ENCODE measurements around the gene PRICKLE2.

PRICKLE2 gene

DNA sequence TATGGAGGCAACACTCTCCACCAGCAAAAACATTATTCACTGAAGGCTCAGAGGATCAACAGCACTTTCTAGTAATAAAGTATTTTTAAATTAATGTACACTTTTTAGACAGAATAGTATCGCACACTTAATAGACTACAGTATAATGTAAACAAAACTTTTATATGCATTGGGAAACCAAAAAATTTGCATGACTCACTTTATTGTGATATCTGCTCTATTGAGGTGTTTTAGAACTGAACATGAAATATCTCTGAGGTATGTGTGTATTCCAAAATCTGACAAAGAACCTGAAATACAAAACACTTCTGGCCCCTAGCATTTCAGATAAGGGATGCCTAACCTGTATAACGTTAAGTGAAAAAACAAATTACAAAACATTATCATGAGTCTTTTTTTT is 99.7 kb downstream of the PRICKLE2 start:
- no peak for ATAC-seq

DNA sequence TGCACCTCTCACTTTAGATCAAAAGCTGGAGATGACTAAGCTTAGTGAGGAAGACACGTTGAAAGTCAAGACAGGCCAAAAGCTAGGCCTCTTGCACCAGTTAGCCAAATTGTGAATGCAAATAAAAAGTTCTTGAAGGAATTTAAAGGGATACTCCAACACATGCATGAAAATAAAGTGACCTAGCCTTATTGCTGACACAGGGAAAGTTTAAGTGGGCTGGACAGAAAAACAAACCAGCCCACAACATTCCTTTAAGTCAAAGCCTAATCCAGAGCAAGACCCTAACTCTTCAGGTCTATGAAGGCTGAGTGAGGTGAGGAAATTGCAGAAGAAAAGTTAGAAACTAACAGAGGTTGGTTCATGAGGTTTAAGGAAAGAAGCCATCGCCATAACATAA is 101.3 kb downstream of the PRICKLE2 start:
- ATAC-seq = no peak

DNA sequence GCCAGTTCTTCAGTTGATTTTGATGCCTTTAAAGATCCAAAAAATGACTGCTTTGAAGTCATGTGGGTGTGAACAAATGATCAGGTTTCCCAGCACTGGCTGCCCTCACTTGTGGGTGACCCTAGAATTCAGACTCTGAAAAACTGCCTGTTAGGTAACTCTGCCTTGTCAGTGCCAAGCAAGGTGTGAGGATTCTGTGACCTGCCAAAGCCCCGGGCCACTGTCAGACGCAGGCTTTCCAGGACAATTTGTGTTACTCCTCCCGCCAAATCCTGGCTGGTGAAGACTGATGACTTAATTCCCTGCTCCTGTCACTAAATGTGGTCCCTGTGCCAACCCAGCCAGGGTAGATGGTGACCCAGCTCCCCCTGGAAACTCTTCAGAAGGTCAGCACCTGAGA is 102.8 kb downstream of the PRICKLE2 start:
- no peak for ATAC-seq

DNA sequence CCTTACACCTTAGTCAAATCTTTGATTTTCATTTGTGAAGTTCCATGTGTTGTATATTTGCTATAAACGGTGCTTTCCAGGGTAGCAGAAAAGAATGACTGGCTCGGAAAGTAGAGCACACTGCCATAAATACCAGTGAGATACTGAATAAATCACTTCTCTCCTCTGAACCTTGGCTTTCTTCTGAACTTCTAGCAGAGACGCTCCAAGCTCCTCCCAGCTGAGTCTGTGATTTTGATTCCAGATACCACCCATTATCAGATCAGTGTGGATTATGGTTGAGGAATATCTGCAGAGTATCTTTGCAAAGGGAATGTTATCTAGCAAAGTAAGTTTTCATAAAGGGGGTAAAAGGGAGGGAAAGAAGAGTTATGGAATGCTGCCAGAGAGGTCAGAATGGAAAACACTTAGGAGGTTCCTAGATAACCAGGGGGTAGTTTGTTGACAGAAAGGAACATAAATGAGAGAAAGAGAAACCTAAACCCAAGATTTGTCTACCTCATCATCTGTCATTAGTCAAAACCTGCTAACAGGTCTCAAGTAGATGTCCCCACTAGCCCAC is 103.4 kb downstream of the PRICKLE2 start:
- no peak for ATAC-seq

DNA sequence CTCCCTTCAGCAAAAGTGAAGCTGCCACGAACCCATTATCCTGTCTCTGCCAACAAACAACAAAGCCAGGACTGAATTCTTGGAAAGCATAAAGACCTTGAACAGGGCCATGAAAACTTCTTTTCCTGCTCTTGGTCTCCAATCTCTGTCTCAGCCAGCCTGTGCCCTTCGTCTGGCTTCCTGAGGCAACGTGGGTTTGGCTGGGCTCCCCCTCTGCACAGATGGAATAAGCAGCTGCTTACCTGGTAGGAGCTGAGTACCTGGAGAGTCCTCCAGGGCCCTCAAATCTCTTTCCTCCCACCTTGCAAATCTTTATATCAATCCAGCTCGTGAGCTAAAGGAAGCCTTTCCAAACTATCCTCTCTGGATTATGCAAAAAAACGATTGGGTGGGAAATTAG is 104.4 kb downstream of the PRICKLE2 start:
- no peak for ATAC-seq

DNA sequence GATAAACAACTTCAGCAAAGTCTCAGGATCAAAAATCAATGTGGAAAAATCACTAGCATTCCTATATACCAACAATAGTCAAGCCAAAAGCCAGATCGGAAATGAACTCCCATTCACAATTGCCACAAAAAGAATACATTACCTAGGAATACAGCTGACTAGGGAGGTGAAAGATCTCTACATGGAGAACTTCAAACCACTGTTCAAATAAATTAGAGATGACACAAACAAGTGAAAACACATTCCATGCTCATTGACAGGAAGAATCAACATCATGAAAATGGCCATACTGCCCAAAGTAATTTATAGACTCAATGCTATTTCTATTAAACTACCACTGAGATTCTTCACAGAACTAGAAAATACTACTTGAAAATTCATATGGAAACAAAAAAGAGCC is 107.8 kb downstream of the PRICKLE2 start:
- ATAC-seq = no peak

DNA sequence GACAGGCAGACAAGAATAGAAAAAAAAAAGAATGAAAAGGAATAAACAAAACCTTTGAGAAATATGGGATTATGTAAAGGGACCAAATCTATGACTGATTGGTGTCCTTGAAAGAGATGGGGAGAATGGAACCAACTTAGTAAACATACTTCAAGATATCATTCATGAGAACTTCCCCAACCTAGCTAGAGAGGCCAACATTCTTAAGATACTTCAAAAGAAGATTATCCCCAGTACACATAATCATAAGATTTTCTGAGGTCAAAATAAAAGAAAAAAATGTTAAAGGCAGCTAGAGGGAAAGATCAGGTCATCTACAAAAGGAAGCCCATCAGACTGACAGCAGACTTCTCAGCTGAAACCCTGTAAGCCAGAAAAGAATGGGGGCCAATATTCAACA is 110.6 kb downstream of the PRICKLE2 start:
- ATAC-seq = no peak

DNA sequence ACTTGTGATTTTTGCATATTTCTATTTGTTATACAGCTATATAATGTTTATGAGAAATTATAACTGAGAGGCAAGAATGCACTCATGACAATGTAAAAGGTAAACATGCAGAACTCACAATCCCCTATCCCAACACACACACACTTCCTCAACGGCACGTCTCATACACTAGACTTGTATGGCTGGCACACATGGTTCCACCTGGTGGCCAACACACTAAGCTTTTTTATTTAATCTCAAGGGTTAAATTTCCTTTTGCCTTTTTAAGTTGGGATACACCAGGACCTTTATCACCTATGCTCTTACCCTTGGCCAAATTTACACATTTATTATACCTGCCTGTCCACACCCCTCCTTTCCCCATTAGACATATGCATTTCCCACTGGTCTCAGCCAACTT is 113.4 kb downstream of the PRICKLE2 start:
- ATAC-seq = no peak

DNA sequence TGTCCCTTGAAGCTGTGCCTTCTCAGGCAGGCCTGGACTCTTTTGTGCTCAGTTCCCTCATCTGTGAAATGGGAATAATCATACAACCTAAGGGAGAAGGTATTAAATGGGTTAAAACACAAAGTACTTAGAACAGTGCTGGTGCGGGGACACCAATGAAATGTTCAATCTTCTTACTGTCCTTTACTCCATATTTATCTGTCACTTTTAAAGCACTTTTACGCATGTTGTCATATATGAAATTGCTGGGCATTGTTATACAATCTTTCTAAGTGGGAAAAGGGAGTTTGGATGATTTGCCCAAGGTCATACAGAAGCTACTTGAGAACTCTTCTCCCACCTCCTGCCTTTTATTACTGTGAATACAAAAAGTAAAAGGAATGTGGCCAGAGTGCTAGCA is 114.2 kb downstream of the PRICKLE2 start:
- ATAC-seq = no peak

DNA sequence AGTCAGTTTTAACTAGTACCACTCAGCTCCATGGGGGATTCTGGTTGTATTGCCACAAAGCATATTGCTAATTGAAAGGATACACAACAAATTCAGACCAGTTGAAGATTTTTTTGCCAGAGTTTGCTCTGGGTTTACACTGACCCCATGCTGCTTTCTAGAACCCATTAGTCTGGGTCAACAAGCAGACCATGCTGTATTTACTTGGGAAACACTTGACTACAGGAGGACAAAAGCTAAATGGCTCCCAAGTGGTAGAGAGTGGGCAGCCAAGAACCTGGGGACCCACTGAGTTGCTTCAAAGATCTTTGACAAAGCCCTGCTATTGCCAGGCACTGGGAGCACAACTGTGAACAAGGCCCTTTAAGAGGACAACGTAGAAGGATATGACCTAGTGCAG is 115.2 kb downstream of the PRICKLE2 start:
- ATAC-seq = no peak

DNA sequence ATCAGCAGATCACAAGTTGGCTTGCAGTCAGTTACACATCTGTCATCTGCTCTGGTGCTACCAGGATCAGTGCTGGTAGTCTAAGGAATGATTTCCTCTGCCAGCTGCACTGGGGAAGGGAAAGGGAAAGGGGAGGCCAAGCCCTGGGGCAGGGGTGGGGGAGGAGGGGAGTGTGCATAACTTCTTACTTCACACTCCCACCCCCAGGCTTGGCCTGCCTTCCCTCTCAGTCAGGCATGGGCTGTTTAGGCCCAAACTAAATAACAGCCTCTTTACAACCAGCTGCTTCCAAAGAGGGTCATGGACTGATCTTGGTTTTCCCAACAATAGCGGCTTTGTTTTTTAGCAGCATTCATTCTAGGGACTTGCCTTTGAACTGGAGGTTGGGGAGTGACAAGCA is 115.8 kb downstream of the PRICKLE2 start:
- no peak for ATAC-seq

DNA sequence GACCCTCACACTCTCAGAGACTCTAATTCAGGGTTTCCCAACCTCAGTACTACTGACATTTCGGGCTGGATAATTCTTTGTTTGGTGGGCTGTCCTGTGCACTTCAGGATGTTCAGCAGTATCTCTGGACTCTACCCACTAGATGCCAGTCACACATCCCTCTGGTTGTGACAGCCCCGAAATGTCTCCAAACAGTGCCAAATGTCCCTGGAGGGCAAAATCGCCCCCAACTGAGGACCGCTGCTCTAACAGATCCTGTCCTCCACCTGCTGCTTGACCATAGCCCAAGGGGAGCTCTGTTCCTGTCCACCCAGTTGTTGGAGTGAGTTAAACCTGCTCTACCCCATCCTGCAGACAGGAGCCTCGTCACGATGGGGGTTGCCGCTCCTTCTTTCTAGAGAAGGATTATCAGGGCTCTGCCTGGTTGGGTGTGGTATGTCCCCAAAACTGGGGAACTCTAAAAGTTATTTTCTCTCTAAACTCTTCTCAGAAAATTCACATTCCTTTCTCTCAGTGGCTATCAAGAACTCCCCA is 116.4 kb downstream of the PRICKLE2 start:
- no peak for ATAC-seq

DNA sequence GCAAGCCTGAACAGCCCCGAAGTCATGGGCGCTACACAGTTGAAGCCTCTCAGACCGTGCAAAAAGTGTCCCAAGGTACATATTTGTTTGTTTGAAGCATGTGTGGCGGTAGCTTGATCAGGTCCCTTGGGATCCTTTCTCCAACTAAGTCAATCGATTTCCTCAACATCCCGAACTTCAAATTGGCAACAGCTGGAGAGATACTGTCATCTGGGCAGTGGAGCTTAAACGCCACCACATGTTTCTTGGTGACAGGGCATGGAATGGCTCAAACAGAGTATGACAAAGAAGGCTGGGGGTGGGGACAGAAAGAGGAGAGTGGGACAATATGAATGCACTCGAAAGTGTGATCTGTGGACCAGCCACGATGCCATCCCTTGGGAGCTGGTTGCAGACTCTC is 117.0 kb downstream of the PRICKLE2 start:
- no peak for ATAC-seq

DNA sequence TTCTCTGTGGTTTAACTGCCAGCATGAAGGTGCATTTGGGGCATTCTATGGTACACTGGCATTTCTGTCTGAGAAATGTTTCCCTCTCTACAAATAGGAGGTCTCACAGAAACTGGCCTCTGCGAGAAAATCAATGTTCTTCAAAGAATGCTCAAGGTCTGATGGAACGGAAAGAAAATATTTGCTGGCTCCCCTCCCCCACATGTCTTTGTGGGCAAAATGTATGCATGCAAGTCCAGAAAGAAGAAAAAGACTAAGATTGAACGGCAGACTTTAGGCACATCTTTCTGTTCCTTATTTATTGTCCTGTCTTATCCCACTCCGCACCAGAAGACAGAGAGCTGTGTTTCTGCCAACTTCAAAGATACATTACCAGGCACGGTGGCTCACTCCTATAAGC is 118.1 kb downstream of the PRICKLE2 start:
- no peak for ATAC-seq

DNA sequence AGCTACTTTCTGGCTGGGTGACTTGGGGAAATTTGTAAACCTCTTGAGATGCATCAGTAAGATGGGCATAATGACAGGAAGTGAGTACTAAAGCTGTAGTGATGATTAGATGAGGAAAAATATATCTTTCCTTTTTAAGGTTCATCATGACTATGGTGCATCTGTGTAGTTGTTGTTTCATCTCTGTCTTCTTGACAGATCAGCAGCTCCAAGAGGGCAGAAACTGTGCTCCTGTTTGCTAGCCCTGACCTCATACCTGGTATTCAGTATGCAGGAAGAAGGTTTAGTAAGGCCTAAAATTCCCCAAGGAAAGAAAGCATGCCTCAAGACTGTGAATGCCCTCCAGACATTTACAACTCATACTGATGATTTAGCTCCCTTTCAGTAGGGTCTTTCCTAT is 119.5 kb downstream of the PRICKLE2 start:
- ATAC-seq = no peak

DNA sequence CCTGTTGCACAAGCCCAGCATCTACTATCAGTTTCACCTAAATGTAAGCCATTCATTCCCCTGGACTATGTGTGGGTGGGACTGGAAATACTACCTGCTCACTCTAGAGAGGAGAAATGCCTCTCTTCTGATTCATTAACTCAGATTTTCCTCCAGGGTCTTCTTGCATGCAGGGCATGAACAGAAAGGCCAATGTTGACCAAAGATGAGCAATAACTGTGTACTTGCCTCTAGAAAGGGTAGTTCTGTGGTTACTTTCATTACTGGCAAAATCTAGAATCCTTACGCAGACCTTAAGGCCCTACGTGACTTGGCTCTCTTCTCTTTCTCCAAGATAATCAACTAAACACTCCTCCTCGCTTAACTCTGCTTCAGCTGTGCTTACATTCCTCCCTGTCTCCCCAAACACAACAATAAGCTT is 120.6 kb downstream of the PRICKLE2 start:
- no peak for ATAC-seq

DNA sequence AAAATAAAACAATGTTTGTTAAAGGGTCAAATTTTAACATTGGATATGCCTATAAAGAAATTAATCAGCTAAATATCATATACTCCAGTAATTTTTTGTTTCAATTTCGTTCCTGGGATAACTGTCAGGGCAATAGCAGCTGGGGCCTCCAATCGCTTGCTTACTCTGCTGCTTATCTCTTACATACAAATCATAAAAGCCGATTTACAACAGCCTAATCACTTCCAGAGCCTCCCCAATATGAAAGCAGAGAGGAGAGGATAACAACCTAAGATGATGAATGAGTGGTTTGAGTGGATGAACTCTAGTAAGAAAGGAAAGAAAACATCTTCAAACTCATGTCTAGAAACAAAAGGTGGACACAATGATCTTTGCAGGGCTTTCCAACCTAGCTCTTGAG is 121.3 kb downstream of the PRICKLE2 start:
- ATAC-seq = no peak

DNA sequence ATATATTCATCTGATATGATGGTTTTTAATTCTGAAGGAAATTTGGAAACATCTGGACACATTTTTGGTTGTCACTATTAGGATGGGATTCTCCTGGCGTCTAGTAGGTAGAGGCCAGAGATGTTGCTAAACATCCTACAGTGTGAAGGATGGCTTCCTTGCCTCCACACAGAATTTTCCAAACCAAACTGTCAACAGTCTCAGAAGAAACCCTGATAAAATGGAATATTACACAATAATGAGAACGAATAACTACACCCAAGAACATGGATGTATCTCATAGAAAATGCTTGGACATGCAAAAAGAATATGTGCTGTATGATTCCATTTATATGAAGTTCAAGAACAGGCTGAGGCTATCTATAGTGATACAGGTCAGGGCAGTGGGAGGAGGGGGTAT is 122.1 kb downstream of the PRICKLE2 start:
- no peak for ATAC-seq

DNA sequence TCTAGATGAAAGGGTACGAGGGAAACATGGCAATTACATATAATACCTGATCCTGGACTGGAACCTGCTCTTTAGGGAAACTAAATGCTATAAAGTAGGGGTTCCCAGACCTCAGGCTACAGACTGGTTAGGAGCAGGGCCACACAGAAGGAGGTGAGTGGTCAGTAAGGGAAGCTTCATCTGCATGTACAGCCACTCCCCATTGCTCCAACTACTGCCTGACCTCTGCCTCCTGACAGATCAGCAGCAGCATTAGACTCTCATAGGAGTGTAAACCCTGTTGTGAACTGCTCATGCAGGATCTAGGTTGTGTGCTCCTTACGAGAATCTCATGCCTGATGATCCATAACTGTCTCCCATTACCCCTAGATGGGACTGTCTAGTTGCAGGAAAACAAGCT is 123.1 kb downstream of the PRICKLE2 start:
- no peak for ATAC-seq

DNA sequence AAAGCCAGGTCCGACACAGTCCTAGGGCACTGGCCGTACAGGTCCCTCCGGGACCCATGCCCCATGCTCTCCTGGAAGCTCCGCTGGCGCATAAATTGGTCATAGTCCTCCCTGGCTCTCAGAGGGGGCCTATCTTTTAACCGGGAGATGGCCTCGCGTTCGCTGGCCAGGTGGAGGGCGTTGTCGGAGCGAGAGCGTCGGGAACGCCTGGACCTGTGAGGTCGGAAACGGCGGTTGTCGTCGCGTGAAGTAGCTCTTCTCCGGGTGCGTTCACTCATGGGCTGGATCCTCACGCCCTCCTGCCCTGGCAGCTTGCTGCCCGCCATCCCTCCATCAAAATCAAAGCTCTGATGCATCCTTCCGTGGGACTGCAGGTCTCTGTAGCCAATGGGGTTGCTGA is 126.0 kb downstream of the PRICKLE2 start:
- no peak for ATAC-seq

DNA sequence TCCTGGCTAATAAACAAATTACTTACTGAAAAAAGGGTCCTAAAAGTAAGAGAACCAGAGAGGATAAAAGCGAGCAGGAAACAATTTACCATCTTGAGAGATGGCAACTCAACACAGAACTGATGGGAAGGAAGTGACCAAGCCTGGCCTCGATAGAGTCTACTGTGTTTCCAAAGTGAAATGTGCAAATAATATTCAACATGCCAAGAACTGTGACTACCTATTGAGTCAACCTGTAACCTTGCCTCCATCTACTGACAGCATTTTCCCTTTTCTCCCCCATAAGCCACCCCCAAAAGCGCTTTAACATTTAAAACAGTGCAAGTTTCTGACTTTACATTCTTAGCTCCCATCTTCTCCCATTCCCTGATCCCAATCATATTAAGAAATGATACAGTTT is 126.6 kb downstream of the PRICKLE2 start:
- no peak for ATAC-seq

DNA sequence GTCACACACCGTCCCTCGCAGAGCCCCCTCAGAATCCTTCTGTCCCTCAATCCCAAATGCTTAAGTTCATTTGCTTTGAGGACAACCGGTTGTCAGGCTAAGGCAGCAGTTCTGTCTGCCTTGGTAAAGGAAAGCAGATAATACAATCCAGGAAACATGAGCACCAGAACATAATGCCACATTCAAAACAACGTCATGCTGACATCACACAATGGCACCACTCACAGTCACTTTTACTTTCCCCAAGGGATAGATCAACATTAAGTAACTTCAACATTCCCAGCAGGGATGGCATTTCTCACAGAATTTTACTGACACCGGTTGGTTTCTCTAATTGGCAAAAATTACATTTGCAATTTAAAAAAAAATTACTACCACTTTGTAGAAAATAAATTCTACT is 127.3 kb downstream of the PRICKLE2 start:
- ATAC-seq = no peak

DNA sequence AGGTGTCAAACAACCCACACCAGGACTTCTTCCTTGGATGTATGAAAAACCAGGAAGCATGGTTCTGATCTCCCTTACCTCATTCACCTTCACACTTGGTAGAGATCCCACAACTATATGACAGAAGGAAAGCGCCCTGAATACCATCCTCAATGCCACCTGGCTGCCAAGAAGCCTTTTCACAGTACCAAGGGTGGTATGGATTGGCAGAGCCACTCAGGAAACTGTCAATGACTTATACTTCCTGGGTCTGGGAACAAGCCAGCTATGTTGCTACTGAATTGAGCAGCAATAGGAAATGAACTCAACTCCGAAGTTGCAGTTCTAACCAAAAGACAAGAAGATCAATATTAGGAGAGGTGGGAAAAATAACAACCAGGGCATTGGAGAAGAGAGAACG is 129.5 kb downstream of the PRICKLE2 start:
- no peak for ATAC-seq

DNA sequence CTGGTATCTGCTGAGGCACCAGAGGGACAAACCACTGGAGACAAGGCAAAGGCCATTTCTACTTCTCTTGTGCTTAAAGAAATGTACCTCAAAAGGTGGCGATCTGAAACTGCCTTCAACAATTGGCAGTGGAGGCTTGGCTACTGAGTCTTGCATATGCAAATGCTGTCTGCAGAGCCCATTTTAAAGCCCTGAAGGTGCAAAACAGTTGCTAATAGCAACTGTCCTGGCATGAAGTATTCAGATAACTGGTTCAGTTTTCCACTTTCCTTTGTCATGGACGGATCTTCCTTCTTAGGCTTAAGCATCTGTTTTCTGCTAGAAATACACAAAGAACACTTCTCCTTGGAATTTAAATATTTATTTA is 130.6 kb downstream of the PRICKLE2 start:
- ATAC-seq = no peak

DNA sequence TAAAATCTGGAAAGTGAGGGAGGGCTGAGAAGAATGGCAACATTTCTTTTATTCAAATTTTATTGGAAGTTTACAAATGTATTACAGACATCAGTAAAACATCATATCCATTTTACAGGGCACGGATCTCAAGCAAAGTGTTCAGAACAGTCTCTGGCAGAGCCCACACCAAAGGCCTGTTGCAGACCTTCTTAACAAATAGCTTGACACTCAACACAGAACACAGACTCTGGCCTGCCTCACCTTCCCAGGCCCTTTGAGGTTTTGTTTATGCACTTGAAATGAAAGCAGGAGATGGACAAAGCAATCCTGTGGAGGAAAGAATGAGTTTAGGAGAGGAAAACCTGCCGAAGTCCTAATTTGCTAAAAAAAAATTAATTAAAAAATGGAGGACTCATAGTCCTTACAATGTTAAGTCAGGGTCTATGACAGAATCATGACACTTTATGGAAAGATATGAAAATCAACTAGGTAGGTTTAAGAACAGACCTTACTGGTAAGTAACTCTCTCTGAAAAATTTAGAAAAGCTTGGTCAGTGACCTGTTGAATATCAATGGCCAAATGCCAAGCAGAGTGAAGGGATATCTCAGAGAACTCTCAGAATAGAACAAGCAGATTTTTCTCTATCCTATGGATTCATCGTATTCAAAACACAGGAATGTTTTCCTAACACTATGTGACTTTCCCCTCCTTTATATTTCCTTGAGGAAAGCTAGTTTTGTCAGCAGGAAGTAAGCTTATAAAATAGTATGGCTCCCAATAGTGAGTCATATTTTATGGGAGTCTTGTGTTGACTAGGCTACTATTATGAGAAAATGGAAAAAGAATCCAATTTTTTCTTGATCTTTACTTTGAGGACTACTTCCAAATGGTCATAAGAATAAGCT is 131.2 kb downstream of the PRICKLE2 start:
- ATAC-seq = no peak

All from activated CD4-positive, CD25-positive, alpha-beta regulatory T cell treated with anti-CD3 and anti-CD28 coated beads, Interleukin-2, amount 50 U/mL, for 24 hours (primary cell).